HepG2 (cell line): Measurements from ENCODE around the gene TAPBP. TPM values are rescaled to one million over a fixed set of nuclear protein-coding genes. Genes with fewer than 3 reads are reported as not detected.

Experiments used
- ATF3 ChIP-seq: sonication (generic); formaldehyde crosslinking; IDR thresholded peaks from 2 replicates; pipeline ENCODE4 v1.4.0; 2020; ENCODE audit warnings: missing genetic modification reagents
- CEBPZ ChIP-seq: IDR thresholded peaks from 2 replicates; pipeline ENCODE4 v1.6.1; 2012; ENCODE audit warnings: low read length, improper control_type of control experiment
- GZF1 ChIP-seq: sonication (generic); formaldehyde crosslinking; IDR thresholded peaks from 2 replicates; pipeline ENCODE4 v1.5.1; 2020; ENCODE audit warnings: mild to moderate bottlenecking, missing genetic modification reagents
- HMGA1 ChIP-seq: sonication (generic); formaldehyde crosslinking; conservative IDR thresholded peaks from 2 replicates; pipeline ENCODE4 v1.4.0; 2020; ENCODE audit warnings: missing genetic modification reagents
- MEF2D ChIP-seq: sonication (generic); formaldehyde crosslinking; IDR thresholded peaks from 2 replicates; pipeline ENCODE4 v1.5.1; 2020; ENCODE audit warnings: mild to moderate bottlenecking, missing genetic modification reagents
- NFIB ChIP-seq: sonication (generic); formaldehyde crosslinking; IDR thresholded peaks from 2 replicates; pipeline ENCODE4 v1.9.0; 2021; ENCODE audit warnings: missing genetic modification reagents, mild to moderate bottlenecking, borderline replicate concordance
- NR0B2 ChIP-seq: sonication (generic); formaldehyde crosslinking; IDR thresholded peaks from 2 replicates; pipeline ENCODE4 v1.4.0; 2020; ENCODE audit warnings: mild to moderate bottlenecking, missing genetic modification reagents
- NR3C1 ChIP-seq: sonication (generic); formaldehyde crosslinking; IDR thresholded peaks from 2 replicates; pipeline ENCODE4 v1.4.0; 2020; ENCODE audit warnings: missing genetic modification reagents
- PITX1 ChIP-seq: sonication (generic); formaldehyde crosslinking; IDR thresholded peaks from 2 replicates; pipeline ENCODE4 v1.5.1; 2020; ENCODE audit warnings: mild to moderate bottlenecking, missing genetic modification reagents
- SP5 ChIP-seq: IDR thresholded peaks from 2 replicates; pipeline ENCODE4 v1.6.1; 2016; ENCODE audit warnings: low read depth, borderline replicate concordance
- STAG1 ChIP-seq: sonication (generic); formaldehyde crosslinking; IDR thresholded peaks from 2 replicates; pipeline ENCODE4 v1.4.0; 2020; ENCODE audit warnings: missing genetic modification reagents
- TRIM24 ChIP-seq: sonication (generic); formaldehyde crosslinking; IDR thresholded peaks from 2 replicates; pipeline ENCODE4 v1.8.0; 2022; ENCODE audit warnings: mild to moderate bottlenecking, missing genetic modification reagents
- ZNF142 ChIP-seq: sonication (generic); formaldehyde crosslinking; IDR thresholded peaks from 2 replicates; pipeline ENCODE4 v1.4.0; 2020; ENCODE audit warnings: missing genetic modification reagents
- ZNF17 ChIP-seq: sonication (generic); formaldehyde crosslinking; IDR thresholded peaks from 2 replicates; pipeline ENCODE4 v1.5.0; 2020; ENCODE audit warnings: mild to moderate bottlenecking, missing genetic modification reagents
- ZNF275 ChIP-seq: sonication (generic); formaldehyde crosslinking; IDR thresholded peaks from 2 replicates; pipeline ENCODE4 v1.8.0; 2022; ENCODE audit warnings: missing genetic modification reagents, mild to moderate bottlenecking, inconsistent platforms, borderline replicate concordance
- ZNF431 ChIP-seq: sonication (generic); formaldehyde crosslinking; IDR thresholded peaks from 2 replicates; pipeline ENCODE4 v1.9.0; 2022; ENCODE audit warnings: missing genetic modification reagents, low read depth, mild to moderate bottlenecking, borderline replicate concordance
- ZNF570 ChIP-seq: sonication (generic); formaldehyde crosslinking; IDR thresholded peaks from 2 replicates; pipeline ENCODE4 v1.4.0; 2020; ENCODE audit warnings: mild to moderate bottlenecking, missing genetic modification reagents, borderline replicate concordance
- polyA plus RNA-seq, 8 experiments: library from polyadenylated mRNA; depleted of rRNA in 3 of 8; stranded (reverse) in 7 of 8; unstranded in 1 of 8; fragments of >200 nt; fragmentation: Illumina TruSeq in 4 of 8; extraction: Trizol in 4 of 8; gene quantifications; 2 replicates each; pipeline versions ENCODE4 v1.2.1 to v1.2.3, GENCODE V29; 2011 to 2016; ENCODE audit warnings: low read depth in 4 of 8, missing spikeins in 1 of 8, mixed read lengths in 1 of 8; ENCODE audit not compliant: insufficient read depth in 1 of 8
- total RNA-seq, 5 experiments: library from RNA; depleted of rRNA; stranded (reverse); fragments of >200 nt; fragmentation: Illumina TruSeq; extraction: Trizol; gene quantifications; 2 replicates each; pipeline ENCODE4 v1.2.3, GENCODE V29; 2016; ENCODE audit warnings: low read depth in 1 of 5

Gene TAPBP
- total and polyA plus RNA-seq, 2 of the 13 experiments (the other 11 are each of a cell fraction or from before 2014, with no cell fraction given) = 27.4 to 32.3 TPM

GRCh38 chr6:33299237-33299944, 14.5 kb downstream of the TAPBP start (continued):
- TF ChIP-seq ZNF275 (CRISPR knock-in tag) (0 out of 2 replicates have a peak, but pooled peaks have one; percentile 46), ZNF431 (CRISPR knock-in tag) (peak; percentile 15), PITX1 (CRISPR knock-in tag) (peak; percentile 32), NFIB (no peak), MEF2D (CRISPR knock-in tag) (peak; percentile 48; the same call in 1 of the 2 replicates), NR0B2 (CRISPR knock-in tag) (peak; percentile 94), NR3C1 (CRISPR knock-in tag) (no peak), ZNF17 (CRISPR knock-in tag) (no peak), TRIM24 (CRISPR knock-in tag) (no peak), SP5 (CRISPR knock-in tag) (peak; percentile 93), ZNF570 (CRISPR knock-in tag) (no peak), HMGA1 (no peak), ATF3 (no peak; the same call in none of the 2 replicates), GZF1 (CRISPR knock-in tag) (no peak; the same call in 1 of the 2 replicates), CEBPZ (no peak), ZNF142 (CRISPR knock-in tag) (peak; percentile 79; the same call in 1 of the 2 replicates), STAG1 (peak; percentile 60)
